A673 (cell line): Measurements from ENCODE around the gene FZD1.

Experiments
- CTCF ChIP-seq: fragments of 300-800, 200-600 bp; sonication (generic); conservative IDR thresholded peaks from 2 replicates; pipeline ENCODE4 v1.5.1; 2017; ENCODE audit warnings: low read depth, mild to moderate bottlenecking, antibody characterized with exemption, low read length, moderate library complexity, mixed read lengths
- EZH2 ChIP-seq: fragments of 200-600 bp; sonication (generic); IDR thresholded peaks from 2 replicates; pipeline ENCODE4 v1.6.1; 2017; ENCODE audit warnings: borderline replicate concordance, low read depth, mild to moderate bottlenecking, mixed read lengths, antibody characterized with exemption, low read length; ENCODE audit not compliant: poor library complexity, severe bottlenecking

DNA sequence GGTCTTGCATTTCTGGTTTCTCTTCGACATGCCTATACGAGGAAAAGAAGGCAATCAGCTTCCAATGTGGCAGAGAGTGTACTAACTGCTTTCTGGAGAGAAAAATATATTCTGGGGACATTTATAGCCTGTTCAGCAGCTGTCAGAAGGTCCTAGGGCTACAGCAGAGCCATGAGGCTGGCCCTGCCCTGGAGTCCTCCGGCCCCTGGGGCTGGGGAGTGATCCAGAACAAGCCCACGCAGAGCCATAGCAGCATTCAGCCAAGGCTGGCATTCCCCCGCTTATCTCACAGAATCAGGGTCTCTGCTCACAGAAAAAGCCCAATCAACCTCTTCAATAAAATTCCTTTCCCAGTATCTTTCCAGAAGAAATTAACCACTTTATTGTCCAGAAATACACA is 48.9 kb downstream of the FZD1 start:
- TF ChIP-seq EZH2, result no peak
- no peak for TF ChIP-seq CTCF
